NCI-H748 (cell line): ENCODE measurements around the gene CRTAC1.

ENCODE experiments used
- DNase-seq: peaks from one replicate; lab custom pipeline; 2025; ENCODE audit not compliant: unreplicated experiment; lab: John Stamatoyannopoulos, UW

The CRTAC1 gene, protein sequence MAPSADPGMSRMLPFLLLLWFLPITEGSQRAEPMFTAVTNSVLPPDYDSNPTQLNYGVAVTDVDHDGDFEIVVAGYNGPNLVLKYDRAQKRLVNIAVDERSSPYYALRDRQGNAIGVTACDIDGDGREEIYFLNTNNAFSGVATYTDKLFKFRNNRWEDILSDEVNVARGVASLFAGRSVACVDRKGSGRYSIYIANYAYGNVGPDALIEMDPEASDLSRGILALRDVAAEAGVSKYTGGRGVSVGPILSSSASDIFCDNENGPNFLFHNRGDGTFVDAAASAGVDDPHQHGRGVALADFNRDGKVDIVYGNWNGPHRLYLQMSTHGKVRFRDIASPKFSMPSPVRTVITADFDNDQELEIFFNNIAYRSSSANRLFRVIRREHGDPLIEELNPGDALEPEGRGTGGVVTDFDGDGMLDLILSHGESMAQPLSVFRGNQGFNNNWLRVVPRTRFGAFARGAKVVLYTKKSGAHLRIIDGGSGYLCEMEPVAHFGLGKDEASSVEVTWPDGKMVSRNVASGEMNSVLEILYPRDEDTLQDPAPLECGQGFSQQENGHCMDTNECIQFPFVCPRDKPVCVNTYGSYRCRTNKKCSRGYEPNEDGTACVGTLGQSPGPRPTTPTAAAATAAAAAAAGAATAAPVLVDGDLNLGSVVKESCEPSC

DNA sequence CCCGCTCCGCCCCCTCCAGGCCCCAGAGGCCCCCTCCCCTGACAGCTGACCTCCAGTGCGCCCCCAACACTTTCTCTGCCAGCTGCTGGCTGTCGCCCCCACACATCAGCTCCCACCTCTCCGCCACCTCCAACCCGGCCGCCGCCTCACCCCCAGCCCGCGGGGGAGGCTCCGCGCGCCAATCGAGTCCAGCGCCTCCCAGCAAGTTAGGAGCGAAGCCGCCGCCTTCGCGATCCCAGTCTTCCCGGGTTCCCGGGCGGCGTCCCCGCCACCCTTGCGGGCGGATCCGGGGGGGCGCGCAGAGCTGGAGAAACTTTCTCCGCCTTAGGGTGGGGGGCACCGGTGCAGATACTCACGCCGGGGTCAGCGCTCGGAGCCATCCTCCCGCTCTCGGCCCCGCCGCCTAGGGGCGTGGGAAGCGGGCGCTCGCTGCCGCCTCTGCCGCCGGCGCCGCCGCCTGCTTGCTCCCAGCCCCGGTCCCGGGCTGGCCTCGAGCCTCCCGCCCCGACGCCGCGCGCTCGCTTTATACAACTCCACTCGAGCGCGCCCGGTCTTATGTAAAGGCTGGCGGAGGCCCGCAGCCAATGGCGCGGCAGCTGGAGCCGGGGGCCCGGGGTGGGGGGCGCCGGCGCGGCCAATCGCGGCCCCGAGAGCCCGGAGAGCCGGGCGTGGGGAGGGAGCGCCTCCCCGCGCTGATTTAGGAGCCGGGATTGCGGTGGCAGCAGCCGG lies at the start of gene CRTAC1:
CRTAC1 (minus strand) TSS at position 529 of the 729 bp plus-strand sequence; CDS start at position 380, 149 bp downstream.
- peak; percentile 90 for DNase-seq

DNA sequence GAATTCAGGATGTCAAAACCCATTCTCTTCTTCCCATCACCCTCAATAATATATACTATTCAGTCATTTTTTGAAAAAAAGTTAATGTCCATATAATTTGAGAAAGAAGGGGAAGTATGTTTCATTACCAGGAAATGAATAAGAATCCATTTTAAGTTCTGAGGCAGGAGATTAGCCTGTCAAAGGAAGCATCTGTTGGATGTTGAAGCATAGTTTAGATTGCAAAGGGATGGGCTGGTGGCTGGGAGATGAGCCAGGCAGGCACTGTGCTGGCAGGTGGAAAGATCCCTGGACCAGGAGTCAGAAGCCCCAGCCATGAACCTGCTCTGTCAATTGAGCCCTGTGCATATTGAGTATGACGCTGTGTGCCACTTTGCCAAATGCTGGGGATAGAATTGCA lies 48.4 kb upstream of the CRTAC1 start:
- no peak for DNase-seq

DNA sequence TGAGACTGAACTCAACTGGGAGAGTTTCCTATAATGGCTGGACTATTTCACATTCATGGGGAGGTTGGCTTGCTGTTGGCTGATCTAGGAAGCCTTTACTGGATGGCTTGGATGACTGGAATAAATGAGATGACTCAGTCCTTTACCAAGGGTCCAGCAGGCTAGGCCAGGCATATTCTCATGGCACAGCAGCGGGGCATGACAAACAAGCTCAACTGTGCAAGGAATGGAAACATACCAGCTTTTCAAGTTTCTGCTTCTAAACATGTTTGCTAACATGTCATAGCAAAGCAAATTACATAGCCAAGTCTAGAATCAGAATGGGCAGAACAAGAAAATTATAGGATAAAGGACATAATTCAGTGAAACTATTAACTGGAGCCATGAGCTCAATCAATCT lies 46.8 kb upstream of the CRTAC1 start:
- DNase-seq: no peak

DNA sequence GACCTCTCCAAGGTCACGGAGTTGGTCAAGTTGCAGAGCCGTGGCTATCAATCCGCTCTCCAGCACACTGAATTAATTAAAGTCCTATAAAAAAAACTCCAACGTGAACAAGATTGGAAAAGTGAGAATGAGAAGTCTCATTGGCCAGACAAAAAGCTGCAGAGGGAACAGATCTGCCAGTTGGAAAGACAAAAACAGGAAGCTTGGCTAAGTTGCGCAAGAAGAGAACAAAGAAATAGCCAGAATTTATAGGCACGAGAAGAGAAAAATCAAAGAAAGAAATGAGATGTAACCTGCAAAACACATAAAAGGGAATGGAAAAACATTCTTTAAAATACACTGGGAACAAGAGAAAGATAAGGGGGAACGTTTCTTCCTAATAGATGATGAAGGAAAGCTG lies 45.7 kb upstream of the CRTAC1 start:
- no peak for DNase-seq

DNA sequence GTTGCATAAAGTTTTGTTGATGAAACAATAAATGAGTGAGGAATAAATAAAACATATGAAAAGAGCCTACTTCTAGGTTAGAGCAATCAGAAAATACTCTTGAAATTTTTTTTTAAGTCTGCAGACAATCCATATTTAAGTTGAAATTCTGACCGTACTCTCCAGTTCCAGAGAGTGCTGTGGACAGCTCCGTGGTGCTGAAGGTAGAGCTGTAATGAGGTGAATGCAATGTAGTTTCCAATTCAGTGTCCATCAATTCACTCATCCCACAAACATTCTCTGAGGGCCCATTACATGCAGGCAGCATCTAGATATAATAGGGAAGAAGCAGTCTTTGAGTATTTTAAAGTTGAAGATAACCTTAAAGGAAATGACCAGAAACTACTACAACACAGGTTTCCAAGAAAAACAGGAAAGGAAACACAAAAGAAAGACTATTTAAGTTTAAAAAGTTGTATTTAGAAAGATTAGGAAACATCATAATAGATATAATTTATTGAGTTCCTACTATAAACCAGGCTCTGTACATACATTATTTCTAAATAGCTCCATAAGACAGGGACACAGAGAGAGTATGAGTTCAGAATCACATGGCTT lies 44.0 kb upstream of the CRTAC1 start:
- no peak for DNase-seq

DNA sequence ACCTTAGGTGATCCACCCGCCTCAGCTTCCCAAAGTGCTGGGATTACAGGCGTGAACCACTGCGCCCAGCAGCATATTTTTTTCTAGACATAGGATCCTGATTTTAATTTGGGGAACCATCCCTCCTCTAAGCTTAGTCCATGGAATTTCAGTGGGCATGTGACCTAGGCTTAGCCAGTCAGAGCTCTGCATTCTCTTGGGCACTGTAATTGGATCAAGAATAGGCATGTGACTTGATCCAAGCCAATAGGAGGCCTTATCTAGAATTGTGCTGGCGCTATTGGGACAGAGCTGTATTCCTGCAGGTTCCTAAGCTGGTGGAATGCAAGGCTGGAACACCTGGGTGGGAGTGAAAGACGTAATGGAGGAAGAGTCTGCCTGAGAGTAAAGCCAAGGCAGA lies 36.7 kb upstream of the CRTAC1 start:
- no peak for DNase-seq

DNA sequence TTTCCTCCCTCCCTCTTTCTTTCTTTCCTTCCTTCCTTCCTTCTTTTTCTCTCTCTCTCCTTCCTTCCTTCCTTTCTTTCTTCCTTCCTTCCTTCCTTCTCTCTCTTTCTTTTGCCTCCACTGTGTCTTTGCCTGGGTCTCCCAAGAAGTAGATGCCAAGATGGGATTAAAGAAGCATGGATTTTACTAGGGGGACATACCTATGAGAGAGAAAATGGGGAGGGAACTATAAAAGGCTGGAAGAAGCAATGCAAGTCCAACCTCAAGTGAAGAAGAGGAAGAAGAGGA lies 33.3 kb upstream of the CRTAC1 start:
- no peak for DNase-seq

DNA sequence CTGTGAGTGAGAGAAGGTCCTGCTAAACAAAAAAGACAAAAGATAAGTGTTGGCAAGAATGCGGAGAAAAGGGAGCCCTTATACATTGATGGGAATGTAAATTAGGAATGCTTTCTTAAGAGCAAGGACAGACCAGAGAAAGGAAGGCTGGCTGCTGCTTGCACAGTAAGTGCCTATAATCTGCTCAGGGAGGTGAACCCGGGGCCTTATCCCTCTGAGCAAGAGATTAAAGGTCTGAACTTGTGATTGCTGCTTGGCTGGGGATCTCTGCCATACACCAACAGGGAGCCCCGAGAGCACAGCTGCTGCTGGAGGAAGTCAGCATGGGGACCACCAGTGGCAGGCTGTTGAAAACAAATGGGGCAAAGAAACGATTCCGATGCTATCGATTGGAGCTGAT lies 32.0 kb upstream of the CRTAC1 start:
- DNase-seq: no peak

DNA sequence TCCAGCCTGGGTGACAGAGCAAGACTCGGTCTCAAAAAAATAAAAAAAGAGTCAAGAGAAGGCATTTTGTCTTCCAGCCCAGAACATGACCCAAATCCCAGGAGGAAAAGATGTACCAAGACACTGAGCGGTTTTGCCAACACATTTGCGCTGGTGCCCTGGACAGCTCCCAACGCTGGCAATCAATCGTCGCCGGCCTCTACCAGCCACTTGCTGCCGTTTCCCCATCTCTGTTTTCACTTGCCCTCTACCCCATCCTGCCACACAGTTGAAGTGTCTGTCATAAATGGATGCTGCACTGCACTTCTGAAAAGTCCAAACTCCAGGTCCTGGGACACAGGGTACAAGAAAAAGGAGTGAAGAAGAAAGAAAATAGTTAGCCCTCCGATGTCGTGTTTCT lies 29.7 kb upstream of the CRTAC1 start:
- DNase-seq: no peak

DNA sequence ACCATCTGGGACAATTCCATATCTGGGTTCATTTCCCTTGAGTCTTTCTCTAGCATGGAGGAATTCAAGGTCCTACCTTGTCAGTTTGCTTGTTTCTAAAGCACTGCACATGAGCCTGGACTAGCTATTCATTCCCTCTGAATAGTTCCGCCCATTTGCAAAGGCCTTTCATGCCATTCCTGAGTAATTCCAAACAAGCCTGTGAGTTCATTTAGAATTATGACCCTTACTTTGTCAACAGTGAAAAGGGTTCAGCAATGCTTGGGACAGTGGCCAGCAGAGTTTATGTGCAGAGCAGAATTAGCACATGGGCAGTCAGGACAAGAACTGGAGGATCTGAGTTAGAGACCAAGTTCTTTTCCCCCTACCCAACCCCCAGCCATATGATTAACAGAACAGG lies 27.9 kb upstream of the CRTAC1 start:
- no peak for DNase-seq

DNA sequence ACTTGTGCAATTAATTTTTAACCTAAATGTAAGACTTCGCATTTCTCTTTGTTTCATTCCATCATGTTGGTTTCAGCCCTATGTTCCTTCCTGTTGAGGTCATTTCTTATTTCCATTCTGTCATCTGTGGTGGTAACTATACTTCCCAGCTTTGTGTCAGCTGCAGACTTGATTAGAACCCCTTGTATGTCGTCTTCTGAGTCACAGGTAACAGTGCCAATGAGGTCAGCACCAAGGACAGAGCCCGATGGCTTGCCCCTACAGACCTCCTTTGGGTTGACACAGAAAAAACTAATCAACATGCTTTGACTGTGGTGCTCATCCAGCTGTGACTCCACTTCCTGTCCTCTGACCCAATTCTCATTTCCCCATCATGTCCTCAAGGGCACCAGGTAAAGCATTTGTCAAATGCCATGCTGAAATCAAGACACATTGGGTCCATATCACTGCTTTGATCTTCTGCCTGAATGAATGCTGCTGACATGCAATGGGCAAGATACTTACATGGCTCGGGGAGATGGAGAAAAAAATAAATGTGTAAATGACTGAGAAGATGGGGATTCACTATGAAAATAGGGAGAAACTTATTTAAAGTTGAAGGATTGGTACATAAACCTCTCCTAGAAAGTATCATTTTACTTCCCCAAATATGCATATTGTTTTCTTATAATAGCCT lies 25.6 kb upstream of the CRTAC1 start:
- DNase-seq: no peak

DNA sequence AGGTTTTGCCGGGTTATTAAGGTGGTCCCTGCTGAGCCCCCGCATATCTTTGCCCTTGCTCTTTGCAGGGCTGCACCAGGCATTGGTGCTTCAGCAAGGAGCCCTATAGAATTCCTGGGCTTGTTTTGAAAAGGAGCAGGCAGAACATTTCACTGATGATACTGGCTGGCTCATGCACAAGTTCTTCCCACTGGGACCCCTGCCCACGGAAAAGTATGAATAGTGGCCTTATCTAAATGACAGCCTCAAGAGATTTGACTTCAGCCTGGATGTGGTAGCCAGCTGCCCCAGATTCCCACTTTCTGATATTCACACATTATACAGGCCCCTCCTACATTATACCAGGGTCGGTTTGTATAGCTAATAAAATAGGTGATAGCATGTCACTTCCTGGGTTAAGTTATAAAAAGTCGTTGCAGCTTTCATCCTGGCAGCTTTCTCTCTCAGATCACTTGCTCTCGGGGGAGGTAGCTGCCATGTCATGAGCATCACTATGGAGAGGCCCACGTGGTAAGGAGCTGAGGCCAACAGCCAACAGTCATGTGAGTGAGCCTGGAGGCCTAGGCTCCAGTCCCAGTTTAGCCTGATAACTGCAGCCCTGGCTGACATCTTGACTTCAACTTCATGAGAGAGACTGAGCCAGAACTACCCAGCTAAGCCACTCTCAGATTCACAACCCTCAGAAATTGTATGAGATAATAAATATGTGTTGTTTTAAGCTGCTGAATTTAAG lies 16.8 kb upstream of the CRTAC1 start:
- DNase-seq: no peak

DNA sequence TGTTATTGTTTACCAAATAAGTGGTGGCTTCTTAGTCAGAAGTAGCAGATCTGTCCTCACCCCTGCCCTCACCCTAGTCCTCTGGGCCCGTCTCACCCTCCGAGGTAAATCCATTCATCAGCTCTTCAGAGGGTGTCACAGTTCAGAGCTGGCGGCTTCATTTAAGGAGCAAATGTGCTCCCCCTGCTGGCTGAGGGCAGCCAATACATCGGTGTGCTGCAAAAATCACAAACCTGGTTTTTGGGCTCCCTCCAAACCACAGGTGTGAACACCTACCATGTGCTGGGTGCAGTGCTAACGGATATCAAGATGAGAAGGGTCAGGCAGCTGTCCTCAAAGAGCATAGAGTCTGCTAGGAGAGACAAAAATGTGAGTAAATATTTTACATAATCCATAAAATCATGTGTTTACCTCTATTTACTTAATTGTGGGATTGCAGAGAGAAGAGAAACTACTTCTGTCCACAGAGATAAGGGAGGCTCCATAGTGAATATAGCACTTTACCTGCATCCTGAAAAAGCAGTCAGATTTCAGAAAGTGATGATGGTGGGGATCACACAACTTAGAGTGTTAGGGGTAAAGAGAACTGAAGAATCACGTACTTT lies 15.5 kb upstream of the CRTAC1 start:
- DNase-seq: peak; percentile 63

DNA sequence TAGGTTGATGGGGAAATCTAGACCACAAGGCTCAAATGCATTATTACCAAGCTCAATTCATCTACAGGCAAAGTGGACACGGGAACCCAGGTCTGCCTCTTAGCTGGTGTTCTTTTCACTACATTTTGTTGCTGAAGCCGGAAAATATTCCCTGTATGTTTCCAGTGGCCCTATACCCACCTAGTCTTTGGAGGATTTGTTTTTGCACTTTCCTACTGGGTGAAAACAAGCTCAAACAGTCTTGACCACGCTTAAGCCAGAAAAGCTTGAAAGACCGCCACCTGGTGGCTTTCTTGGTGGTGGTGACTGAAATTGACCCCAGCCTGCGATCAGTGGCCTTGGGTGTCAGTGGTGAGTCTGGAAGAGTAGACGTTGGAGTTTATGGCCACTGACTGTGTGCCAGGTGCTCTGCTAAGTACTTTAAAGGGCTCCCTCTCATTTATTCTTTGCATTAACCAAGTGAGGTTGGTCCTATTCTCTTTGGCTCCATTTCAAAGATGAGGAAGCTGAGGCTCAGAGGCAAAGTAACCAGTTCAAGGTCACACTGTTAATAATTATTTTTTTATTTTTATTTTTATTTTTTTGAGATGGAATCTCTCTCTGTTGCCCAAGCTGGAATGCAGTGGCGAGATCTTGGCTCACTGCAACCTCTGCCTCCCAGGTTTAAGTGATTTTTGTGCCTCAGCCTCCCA lies 11.1 kb upstream of the CRTAC1 start:
- peak; percentile 68 for DNase-seq

DNA sequence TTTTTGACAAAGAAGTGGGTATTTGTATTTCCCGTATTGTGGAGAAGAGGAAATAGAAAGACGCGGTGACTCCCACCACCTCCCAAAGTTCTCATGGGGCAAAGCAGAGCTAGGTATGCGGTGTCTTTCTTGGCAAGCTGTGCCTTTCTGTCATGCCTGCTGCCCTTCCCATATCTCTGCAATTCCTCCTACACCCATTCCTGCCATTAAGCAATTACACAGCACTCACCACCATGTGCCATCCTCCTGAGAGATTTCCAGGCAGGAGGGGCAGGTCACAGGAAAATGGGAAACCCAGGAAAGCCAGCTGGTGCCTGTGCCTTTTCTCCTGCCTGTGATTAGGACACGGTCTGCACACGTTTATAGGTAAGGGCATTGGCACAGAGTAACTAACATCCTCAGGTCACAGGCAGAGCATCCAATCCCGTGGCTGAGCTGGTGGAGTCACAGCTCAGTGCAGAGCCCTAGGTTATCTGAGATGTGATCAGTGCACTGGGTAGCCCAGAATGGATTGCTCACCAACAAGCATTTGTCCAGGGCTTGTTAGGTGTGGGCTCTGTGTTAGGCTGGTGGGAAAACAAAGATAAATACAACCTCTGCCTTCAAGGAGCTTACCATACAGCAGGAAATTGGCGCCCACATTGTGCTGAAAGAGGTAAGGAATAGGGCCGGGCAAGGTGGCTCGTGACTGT lies 9.4 kb upstream of the CRTAC1 start:
- no peak for DNase-seq

DNA sequence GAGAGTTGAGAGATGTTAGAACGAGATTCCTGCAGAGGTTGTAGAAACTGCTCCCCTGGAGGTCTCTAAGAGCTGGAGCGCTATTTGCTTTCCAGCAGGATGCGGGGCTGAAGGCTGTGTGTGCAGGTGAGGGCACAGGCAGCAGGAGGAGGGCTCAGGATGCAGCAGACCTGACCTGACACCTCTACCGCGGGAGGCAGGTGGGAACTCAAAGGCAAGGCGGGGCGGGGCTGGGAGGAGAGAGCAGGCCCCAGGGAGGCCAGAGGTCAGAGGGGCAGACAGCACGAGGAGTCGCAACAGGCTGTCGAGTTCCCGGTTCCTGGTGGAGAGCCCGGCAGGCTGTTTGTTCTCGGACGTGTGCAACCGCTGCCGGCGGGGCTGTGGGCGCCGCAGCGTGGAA lies 7.9 kb upstream of the CRTAC1 start:
- peak; percentile 23 for DNase-seq

DNA sequence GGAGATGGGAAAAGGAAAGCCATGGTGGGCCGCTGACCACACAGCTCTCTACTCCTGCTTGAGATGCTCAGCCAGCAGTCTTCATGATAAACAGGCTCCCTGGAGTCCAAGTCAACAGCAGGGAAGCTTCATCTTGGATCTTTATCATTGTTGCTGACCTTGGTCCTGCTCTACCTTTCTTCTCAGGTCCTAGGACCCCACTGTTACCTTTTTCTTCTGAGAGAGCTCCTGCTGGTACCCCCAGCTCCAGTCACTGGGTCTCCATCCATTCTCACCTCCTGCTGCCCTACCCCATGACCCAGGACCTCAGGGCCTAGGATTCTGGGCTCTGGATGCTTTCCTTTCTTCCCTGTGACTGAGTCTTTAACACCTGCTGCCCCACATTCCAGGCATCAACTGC lies 5.2 kb upstream of the CRTAC1 start:
- no peak for DNase-seq

DNA sequence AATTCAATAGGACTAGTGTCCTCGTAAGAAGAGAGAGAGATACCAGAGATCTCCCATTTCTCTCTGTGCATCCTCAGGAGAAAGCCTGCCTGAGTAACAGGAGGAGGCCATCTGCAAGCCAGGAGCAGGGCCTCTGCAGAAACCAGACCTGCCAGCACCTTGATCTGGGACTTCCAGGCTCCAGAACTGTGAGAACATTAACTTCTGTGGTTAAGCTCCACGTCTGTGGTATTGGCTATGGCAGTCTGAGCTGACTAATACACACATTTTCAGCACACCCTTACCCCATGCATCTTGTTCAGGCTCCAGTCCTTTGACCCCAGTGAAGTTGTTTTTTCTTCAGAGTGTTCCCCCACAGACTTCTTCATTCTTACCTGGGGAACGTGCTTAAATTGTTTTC lies 3.1 kb upstream of the CRTAC1 start:
- DNase-seq: no peak

DNA sequence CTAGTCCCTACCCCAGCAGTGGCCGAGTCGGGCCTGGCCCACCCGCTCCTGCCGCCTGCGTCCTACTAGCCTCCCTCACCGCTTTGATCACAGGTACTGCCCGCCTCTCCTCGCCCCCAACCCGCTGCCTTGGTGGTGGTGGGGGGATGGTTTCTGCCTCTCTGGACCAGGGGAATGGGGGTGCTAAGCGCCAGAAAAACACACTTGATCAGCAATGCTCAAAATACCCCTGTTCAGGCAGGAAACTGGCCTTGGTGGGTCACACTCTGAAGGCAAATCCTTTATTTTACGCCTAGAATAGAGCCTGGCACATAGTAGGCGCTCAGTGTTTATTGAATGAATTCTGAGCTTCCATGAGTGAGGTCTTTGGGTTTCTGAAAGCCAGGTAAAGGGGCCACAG lies 1.0 kb upstream of the CRTAC1 start:
- DNase-seq: no peak
